K562 (cell line): ENCODE results near the gene PLXNB3. TPM values are rescaled to one million over a fixed set of nuclear protein-coding genes. Genes with fewer than 3 reads are reported as not detected.

Experiments used
- DNMT1 ChIP-seq: fragments of 450-650 bp; IDR thresholded peaks from 2 replicates; pipeline ENCODE4 v1.6.1; 2016; ENCODE audit warnings: antibody characterized with exemption, mild to moderate bottlenecking
- ESRRB ChIP-seq: fragments of 250-450 bp; sonication (Bioruptor Pico); IDR thresholded peaks from 2 replicates; pipeline ENCODE4 v1.5.0; 2020; ENCODE audit warnings: mild to moderate bottlenecking, moderate library complexity, borderline replicate concordance
- FOS ChIP-seq: IDR thresholded peaks from 3 replicates; pipeline ENCODE4 v1.6.1; 2011; ENCODE audit not compliant: insufficient read length; ENCODE audit errors: extremely low read depth
- HOXB6 ChIP-seq: fragments of 250-450 bp; sonication (Bioruptor Pico); IDR thresholded peaks from 2 replicates; pipeline ENCODE4 v1.5.1; 2022; ENCODE audit warnings: mild to moderate bottlenecking, borderline replicate concordance
- PHB ChIP-seq: fragments of 250-450 bp; sonication (Bioruptor Pico); IDR thresholded peaks from 2 replicates; pipeline ENCODE4 v1.5.0; 2021
- POLR2B ChIP-seq: fragments of 450-650 bp; IDR thresholded peaks from 2 replicates; pipeline ENCODE4 v1.6.1; 2018; ENCODE audit warnings: low read depth; ENCODE audit not compliant: partially characterized antibody
- SMAD2 ChIP-seq: fragments of 150-350 bp; IDR thresholded peaks from 2 replicates; pipeline ENCODE4 v1.6.1; 2014; ENCODE audit warnings: low read depth, mild to moderate bottlenecking, low read length
- SMARCE1 ChIP-seq: fragments of 450-650 bp; IDR thresholded peaks from 2 replicates; pipeline ENCODE4 v1.7.1; 2016; ENCODE audit warnings: mild to moderate bottlenecking
- SP1 ChIP-seq: sonication (generic); formaldehyde crosslinking; IDR thresholded peaks from 2 replicates; pipeline ENCODE4 v1.8.1; 2022; ENCODE audit warnings: mild to moderate bottlenecking, missing genetic modification reagents
- TFAM ChIP-seq: fragments of 250-450 bp; sonication (Bioruptor Pico); conservative IDR thresholded peaks from 2 replicates; pipeline ENCODE4 v1.5.0; 2021; ENCODE audit warnings: mild to moderate bottlenecking, moderate library complexity
- TFE3 ChIP-seq: fragments of 450-650 bp; formaldehyde crosslinking; IDR thresholded peaks from 2 replicates; pipeline ENCODE4 v1.4.0; 2020; ENCODE audit warnings: mild to moderate bottlenecking, mixed read lengths
- ZC3H4 ChIP-seq: sonication (generic); formaldehyde crosslinking; IDR thresholded peaks from 2 replicates; pipeline ENCODE4 v1.9.0; 2021; ENCODE audit warnings: missing genetic modification reagents, borderline replicate concordance
- ZNF316 ChIP-seq: fragments of 450-650 bp; IDR thresholded peaks from 2 replicates; pipeline ENCODE4 v1.6.1; 2016
- ZNF764 ChIP-seq: fragments of 250-450 bp; sonication (Bioruptor Pico); IDR thresholded peaks from 2 replicates; pipeline ENCODE4 v1.4.0; 2020; ENCODE audit warnings: low read depth, mild to moderate bottlenecking, moderate library complexity
- ZSCAN32 ChIP-seq: fragments of 450-650 bp; formaldehyde crosslinking; IDR thresholded peaks from 2 replicates; pipeline ENCODE4 v1.4.0; 2020; ENCODE audit warnings: mild to moderate bottlenecking, moderate library complexity
- polyA plus RNA-seq, 8 experiments: library from polyadenylated mRNA; depleted of rRNA in 4 of 8; stranded (reverse) in 5 of 8; unstranded in 3 of 8; fragments of >200 nt; fragmentation: Nextera tagmentation in 2 of 8; fragmentation: Illumina TruSeq in 1 of 8; extraction: Ambion mirVana in 2 of 8; extraction: Trizol in 1 of 8; gene quantifications; 2 replicates each; pipeline versions ENCODE4 v1.2.1 to v1.2.3, GENCODE V29; 2011 to 2014; ENCODE audit warnings: inconsistent platforms in 1 of 8, missing spikeins in 1 of 8
- total RNA-seq, 7 experiments: library from RNA; depleted of rRNA in 6 of 7; stranded (reverse); fragments of >200 nt in 6 of 7; fragmentation: Illumina TruSeq in 2 of 7; extraction: Trizol in 2 of 7; gene quantifications; 2 replicates each; pipeline versions ENCODE4 v1.2.1 to v1.2.3, GENCODE V29; 2011 to 2021; ENCODE audit warnings: low replicate concordance in 1 of 7
- TF ChIP-seq, protein P1 (sequence below): fragments of 250-450 bp; sonication (Bioruptor Pico); IDR thresholded peaks from 2 replicates; pipeline ENCODE4 v1.4.0; 2020
- TF ChIP-seq, protein P2 (sequence below), 2 experiments: IDR thresholded peaks; 2 replicates each; pipeline ENCODE4 v1.6.1; 2011; ENCODE audit warnings: borderline replicate concordance in 1 of 2, control low read depth in 1 of 2, low read depth in 1 of 2, low read length in 1 of 2, mild to moderate bottlenecking in 1 of 2, mixed read lengths in 1 of 2, moderate library complexity in 1 of 2; ENCODE audit not compliant: insufficient read depth in 1 of 2, insufficient read length in 1 of 2, poor library complexity in 1 of 2, severe bottlenecking in 1 of 2; ENCODE audit errors: extremely low read depth in 1 of 2
- TF ChIP-seq, protein P3 (sequence below): fragments of 450-650 bp; formaldehyde crosslinking; conservative IDR thresholded peaks from 2 replicates; pipeline ENCODE4 v1.4.0; 2022; ENCODE audit warnings: mild to moderate bottlenecking, missing genetic modification characterization

The PLXNB3 gene
- total and polyA plus RNA-seq, 9 of the 15 experiments (the other 6 are each of a cell fraction or from before 2014, with no cell fraction given) = 0.22 to 2.0 (median 1.4) TPM; not detected in 2

DNA sequence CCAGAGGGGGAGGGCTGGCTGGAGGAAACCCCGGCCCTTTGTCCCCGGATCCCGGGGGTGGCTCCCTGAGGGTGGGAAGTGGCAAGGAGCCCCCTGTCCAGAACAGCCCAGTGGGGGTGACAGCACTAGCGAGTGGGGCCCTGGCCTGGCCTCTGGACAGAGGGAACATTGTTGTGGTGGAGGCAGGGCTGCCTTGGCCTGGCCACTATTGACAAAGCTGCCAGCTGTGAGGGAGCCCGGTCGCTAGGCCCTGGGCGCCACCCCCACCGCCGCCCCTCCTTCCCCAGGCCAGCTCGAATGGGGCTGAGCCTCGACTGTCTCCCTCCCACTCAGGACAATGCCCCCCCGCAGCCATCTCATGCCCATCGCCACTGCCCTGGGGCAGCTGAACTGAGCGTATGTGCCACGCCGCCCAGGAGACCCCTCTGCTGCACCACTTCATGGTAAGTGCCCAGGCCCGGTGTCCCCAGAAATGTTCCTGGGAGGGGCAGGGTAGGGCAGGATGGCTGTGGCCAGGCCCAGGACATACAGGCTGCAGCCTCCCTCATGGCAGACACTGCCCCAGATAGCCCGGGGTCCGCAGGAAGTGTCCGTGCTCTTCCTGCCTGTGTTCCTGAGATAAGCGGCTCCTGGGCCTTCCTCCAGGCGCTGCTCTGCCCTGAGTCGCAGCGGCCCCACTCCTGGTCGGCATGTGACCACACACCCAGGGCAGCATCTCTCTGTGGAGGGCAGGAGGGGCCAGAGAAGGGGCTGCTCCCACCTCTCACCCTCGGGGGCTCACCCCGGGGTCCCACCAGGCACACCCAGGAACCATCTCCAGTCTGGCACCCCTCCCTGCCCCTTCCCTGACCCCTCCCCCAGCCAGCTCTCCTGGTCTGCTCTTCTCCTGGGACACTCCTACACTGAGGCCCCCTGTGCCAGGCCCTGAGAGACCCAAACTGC lies 1.4 kb downstream of the PLXNB3 start (continued):
- TF ChIP-seq, protein P1, sequence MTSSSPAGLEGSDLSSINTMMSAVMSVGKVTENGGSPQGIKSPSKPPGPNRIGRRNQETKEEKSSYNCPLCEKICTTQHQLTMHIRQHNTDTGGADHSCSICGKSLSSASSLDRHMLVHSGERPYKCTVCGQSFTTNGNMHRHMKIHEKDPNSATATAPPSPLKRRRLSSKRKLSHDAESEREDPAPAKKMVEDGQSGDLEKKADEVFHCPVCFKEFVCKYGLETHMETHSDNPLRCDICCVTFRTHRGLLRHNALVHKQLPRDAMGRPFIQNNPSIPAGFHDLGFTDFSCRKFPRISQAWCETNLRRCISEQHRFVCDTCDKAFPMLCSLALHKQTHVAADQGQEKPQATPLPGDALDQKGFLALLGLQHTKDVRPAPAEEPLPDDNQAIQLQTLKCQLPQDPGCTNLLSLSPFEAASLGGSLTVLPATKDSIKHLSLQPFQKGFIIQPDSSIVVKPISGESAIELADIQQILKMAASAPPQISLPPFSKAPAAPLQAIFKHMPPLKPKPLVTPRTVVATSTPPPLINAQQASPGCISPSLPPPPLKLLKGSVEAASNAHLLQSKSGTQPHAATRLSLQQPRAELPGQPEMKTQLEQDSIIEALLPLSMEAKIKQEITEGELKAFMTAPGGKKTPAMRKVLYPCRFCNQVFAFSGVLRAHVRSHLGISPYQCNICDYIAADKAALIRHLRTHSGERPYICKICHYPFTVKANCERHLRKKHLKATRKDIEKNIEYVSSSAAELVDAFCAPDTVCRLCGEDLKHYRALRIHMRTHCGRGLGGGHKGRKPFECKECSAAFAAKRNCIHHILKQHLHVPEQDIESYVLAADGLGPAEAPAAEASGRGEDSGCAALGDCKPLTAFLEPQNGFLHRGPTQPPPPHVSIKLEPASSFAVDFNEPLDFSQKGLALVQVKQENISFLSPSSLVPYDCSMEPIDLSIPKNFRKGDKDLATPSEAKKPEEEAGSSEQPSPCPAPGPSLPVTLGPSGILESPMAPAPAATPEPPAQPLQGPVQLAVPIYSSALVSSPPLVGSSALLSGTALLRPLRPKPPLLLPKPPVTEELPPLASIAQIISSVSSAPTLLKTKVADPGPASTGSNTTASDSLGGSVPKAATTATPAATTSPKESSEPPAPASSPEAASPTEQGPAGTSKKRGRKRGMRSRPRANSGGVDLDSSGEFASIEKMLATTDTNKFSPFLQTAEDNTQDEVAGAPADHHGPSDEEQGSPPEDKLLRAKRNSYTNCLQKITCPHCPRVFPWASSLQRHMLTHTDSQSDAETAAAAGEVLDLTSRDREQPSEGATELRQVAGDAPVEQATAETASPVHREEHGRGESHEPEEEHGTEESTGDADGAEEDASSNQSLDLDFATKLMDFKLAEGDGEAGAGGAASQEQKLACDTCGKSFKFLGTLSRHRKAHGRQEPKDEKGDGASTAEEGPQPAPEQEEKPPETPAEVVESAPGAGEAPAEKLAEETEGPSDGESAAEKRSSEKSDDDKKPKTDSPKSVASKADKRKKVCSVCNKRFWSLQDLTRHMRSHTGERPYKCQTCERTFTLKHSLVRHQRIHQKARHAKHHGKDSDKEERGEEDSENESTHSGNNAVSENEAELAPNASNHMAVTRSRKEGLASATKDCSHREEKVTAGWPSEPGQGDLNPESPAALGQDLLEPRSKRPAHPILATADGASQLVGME (CRISPR knock-in tag) = no peak
- no peak for TF ChIP-seq HOXB6 (CRISPR knock-in tag)
- TF ChIP-seq ZNF764 (CRISPR knock-in tag) = no peak
- TF ChIP-seq, protein P2, sequence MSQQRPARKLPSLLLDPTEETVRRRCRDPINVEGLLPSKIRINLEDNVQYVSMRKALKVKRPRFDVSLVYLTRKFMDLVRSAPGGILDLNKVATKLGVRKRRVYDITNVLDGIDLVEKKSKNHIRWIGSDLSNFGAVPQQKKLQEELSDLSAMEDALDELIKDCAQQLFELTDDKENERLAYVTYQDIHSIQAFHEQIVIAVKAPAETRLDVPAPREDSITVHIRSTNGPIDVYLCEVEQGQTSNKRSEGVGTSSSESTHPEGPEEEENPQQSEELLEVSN (IDR thresholded peaks at IDR 0.05; ENCODE audit: borderline replicate concordance in 1 of 2, extremely low read depth in 1 of 2, insufficient read depth in 1 of 2, insufficient read length in 1 of 2, low read depth in 1 of 2, low read length in 1 of 2, poor library complexity in 1 of 2, severe bottlenecking in 1 of 2) = peak; percentile 51 to 62
- TF ChIP-seq SP1 (CRISPR knock-in tag) = peak; percentile 53; the same call in 1 of the 2 replicates
- TF ChIP-seq TFE3 (CRISPR knock-in tag) = no peak
- TF ChIP-seq SMAD2 = no peak
- TF ChIP-seq DNMT1 = no peak
- TF ChIP-seq, protein P3, sequence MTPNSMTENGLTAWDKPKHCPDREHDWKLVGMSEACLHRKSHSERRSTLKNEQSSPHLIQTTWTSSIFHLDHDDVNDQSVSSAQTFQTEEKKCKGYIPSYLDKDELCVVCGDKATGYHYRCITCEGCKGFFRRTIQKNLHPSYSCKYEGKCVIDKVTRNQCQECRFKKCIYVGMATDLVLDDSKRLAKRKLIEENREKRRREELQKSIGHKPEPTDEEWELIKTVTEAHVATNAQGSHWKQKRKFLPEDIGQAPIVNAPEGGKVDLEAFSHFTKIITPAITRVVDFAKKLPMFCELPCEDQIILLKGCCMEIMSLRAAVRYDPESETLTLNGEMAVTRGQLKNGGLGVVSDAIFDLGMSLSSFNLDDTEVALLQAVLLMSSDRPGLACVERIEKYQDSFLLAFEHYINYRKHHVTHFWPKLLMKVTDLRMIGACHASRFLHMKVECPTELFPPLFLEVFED (CRISPR knock-in tag) = no peak
- no peak for TF ChIP-seq ZC3H4 (CRISPR knock-in tag)
- no peak for TF ChIP-seq TFAM
- no peak for TF ChIP-seq FOS
- TF ChIP-seq ZNF316 = no peak
- no peak for TF ChIP-seq ESRRB (CRISPR knock-in tag)
- TF ChIP-seq SMARCE1 = peak; percentile 75; the same call in 1 of the 2 replicates
- TF ChIP-seq POLR2B = peak; percentile 27
- TF ChIP-seq ZSCAN32 (CRISPR knock-in tag) = no peak
- TF ChIP-seq PHB (CRISPR knock-in tag) = no peak
